ENCODE results near the gene HAGHL. TPM values are rescaled to one million over a fixed set of nuclear protein-coding genes. Genes with fewer than 3 reads are reported as not detected.

Gene HAGHL
- total and polyA plus RNA-seq, 2 donors (not counting 3 experiments of a cell fraction or from before 2014, with no cell fraction given), result 6.3 to 6.8 TPM

- Histone ChIP-seq H3K27me3 (ENCODE audit: control insufficient read depth in 2 of 2, insufficient read depth in 2 of 2, low read length in 2 of 2) (peaks cover 36 to 38% of the 10 kb centered on the region in 2 experiments), H2AFZ (ENCODE audit: low read depth, low read length) (no peak overlapping the region), H3K4me2 (ENCODE audit: insufficient read depth, low read length) (no peak overlapping the region), H3K79me2 (ENCODE audit: control insufficient read depth, insufficient read depth, low read length) (no peaks in the 10 kb centered on the region), H3K4me3 (replicated peaks in 1 of 3; ENCODE audit: insufficient read depth in 1 of 3, low read depth in 1 of 3, low read length in 3 of 3) (no peak overlapping the region), H3K36me3 (ENCODE audit: control insufficient read depth in 2 of 2, extremely low read depth in 1 of 2, insufficient read depth in 2 of 2, low read length in 2 of 2) (no peaks in the 10 kb centered on the region), H3K9me3 (replicated peaks; ENCODE audit: control insufficient read depth, insufficient read depth, low read length) (no peaks in the 10 kb centered on the region), H3K27ac (ENCODE audit: insufficient read depth, low read depth, low read length) (no peak overlapping the region), H3K9me1 (replicated peaks; ENCODE audit: control insufficient read depth, extremely low read depth, insufficient read depth, low read length) (no peaks in the 10 kb centered on the region), H3K4me1 (ENCODE audit: control insufficient read depth, extremely low read depth, insufficient read depth, low read length) (no peaks in the 10 kb centered on the region), H3K9ac (replicated peaks; ENCODE audit: extremely low read depth, insufficient read depth, low read length) (no peak overlapping the region), H4K20me1 (replicated peaks; ENCODE audit: control insufficient read depth, extremely low read depth, insufficient read depth, low read length) (no peaks in the 10 kb centered on the region)
- no TSS peak for BruUV-seq (replicated peaks)
- dilution Hi-C loops (cut with MboI; ENCODE audit: extremely low pct_ligation_motif_present, low sequenced_read_pairs) (no loop called here), intact Hi-C loops (cut with micrococcal nuclease) (no loop called here)
- ChIA-PET CTCF (no interaction called here), POLR2A (no interaction called here)
- no peak for DNase-seq (ENCODE audit: low read depth, low spot score)
- FAIRE-seq, result no peak
- no peak for TF ChIP-seq GATA2 (IDR thresholded peaks at IDR 0.05; ENCODE audit: insufficient read depth, insufficient read length, low read depth, low read length)
- TF ChIP-seq FOS (IDR thresholded peaks at IDR 0.05; ENCODE audit: borderline replicate concordance, insufficient read depth, low read length), result no peak
- TF ChIP-seq MYC (IDR thresholded peaks at IDR 0.05; ENCODE audit: low read depth, low read length), result no peak
- no peak for TF ChIP-seq MAX (IDR thresholded peaks at IDR 0.05; ENCODE audit: insufficient read depth, insufficient read length)
- TF ChIP-seq POLR2AphosphoS5 (IDR thresholded peaks at IDR 0.05; ENCODE audit: insufficient read depth, low read depth, low read length), result no peak
- TF ChIP-seq POLR2A (IDR thresholded peaks at IDR 0.05; ENCODE audit: low read depth, low read length), result no peak
- no peak for TF ChIP-seq JUN (IDR thresholded peaks at IDR 0.05; ENCODE audit: borderline replicate concordance, insufficient read depth, insufficient read length, low read depth)
- TF ChIP-seq EZH2 (IDR thresholded peaks at IDR 0.05; ENCODE audit: borderline replicate concordance, low read depth, low read length, severe bottlenecking), result no peak
- no peak for TF ChIP-seq CTCF (IDR thresholded peaks at IDR 0.05; ENCODE audit: extremely low read depth in 1 of 2, insufficient read depth in 1 of 2, low read depth in 1 of 2, low read length in 2 of 2)
These were observed 27.8 kb upstream of the HAGHL start for GRCh38 chr16:698911-699671.
